Activated CD8-positive, alpha-beta memory T cell treated with anti-CD3 and anti-CD28 coated beads, Interleukin-2, amount 50 U/mL, for 1 hour (primary cell): ENCODE measurements around the gene CPNE2.

ENCODE experiments used
- DNase-seq: peaks from one replicate; pipeline ENCODE4 v3.0.0-alpha.2; 2020; ENCODE audit errors: extremely low read depth

The CPNE2 gene

GRCh38 chr16:57144027-57144426 lies 51.6 kb downstream of the CPNE2 start:
- no peak for DNase-seq

GRCh38 chr16:57145046-57146021 lies 53.0 kb downstream of the CPNE2 start:
- DNase-seq, result no peak

GRCh38 chr16:57146040-57146647 lies 53.8 kb downstream of the CPNE2 start:
- DNase-seq, result no peak

GRCh38 chr16:57146735-57147134 lies 54.4 kb downstream of the CPNE2 start:
- no peak for DNase-seq

- DNase-seq, result no peak
Observed at GRCh38 chr16:57147381-57148221, 55.2 kb downstream of the CPNE2 start.

GRCh38 chr16:57148481-57148880 lies 56.1 kb downstream of the CPNE2 start:
- no peak for DNase-seq

- DNase-seq, result no peak
Observed at GRCh38 chr16:57149391-57149790, 57.0 kb downstream of the CPNE2 start.

- no peak for DNase-seq
Observed at GRCh38 chr16:57150682-57151330, 58.4 kb downstream of the CPNE2 start.

- DNase-seq, result no peak
Observed at GRCh38 chr16:57151369-57151768, 59.0 kb downstream of the CPNE2 start.

GRCh38 chr16:57152096-57153093 lies 60.0 kb downstream of the CPNE2 start:
- no peak for DNase-seq

GRCh38 chr16:57153841-57154240 lies 61.5 kb downstream of the CPNE2 start:
- no peak for DNase-seq

GRCh38 chr16:57155702-57156350 lies 63.4 kb downstream of the CPNE2 start:
- no peak for DNase-seq

GRCh38 chr16:57156351-57156703 lies 63.9 kb downstream of the CPNE2 start:
- DNase-seq, result no peak

- no peak for DNase-seq
Observed at GRCh38 chr16:57157533-57157932, 65.2 kb downstream of the CPNE2 start.

GRCh38 chr16:57159447-57159846 lies 67.1 kb downstream of the CPNE2 start:
- DNase-seq, result no peak

GRCh38 chr16:57163842-57164241 lies 71.5 kb downstream of the CPNE2 start:
- DNase-seq, result no peak

GRCh38 chr16:57165483-57165882 lies 73.1 kb downstream of the CPNE2 start:
- DNase-seq, result no peak

- no peak for DNase-seq
Observed at GRCh38 chr16:57165938-57166337, 73.6 kb downstream of the CPNE2 start.

- no peak for DNase-seq
Observed at GRCh38 chr16:57166451-57166850, 74.1 kb downstream of the CPNE2 start.

- no peak for DNase-seq
Observed at GRCh38 chr16:57166951-57167350, 74.6 kb downstream of the CPNE2 start.
